Activated CD8-positive, alpha-beta memory T cell treated with anti-CD3 and anti-CD28 coated beads, Interleukin-2, amount 50 U/mL, for 1 hour (primary cell): ENCODE results near the gene RIPPLY1.
"Not testable (repeated sequence)": the region's sequence is repeated elsewhere in the genome, so short reads cannot be mapped to it uniquely, and the experiment has no call there.

Experiments
- DNase-seq: peaks from one replicate; pipeline ENCODE4 v3.0.0-alpha.2; 2020; ENCODE audit errors: extremely low read depth

The RIPPLY1 gene

DNA sequence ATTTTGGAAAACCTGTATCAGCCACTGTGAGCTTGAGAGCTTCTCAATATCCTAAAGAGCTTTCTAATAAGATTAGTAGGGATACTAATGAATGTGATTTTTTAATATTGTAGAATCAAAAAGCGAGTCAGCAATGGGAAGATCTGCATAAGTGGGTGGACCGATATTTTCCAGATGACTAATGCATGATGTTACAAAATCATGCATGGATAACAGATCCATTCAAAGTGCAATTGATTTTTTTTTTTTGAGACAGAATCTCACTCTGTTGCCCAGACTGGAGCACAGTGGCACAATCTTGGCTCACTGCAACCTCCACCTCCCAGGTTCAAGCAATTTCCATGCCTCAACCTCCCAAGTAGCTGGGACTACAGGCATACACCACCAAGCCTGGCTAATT lies 9.7 kb upstream of the RIPPLY1 start:
- no peak for DNase-seq

DNA sequence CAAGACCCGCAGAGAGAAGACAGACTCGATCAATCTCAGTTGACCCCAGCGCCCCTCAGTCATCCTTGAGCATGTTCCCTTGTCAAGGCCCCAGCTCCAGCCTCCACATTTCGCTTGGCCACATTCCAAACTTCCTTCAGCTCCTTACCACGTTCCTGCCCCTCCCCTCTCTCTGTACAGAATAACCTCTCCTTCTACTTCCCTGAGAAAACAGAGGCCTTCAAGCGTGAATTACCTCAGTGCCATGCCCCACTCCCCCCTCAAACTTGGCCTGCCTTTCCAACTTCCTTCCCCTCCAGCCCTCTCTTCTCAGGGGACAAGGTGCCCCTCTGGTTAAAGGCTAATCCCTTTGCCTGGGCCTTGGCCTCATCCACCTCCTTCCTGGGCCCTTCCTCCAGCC lies 3.2 kb upstream of the RIPPLY1 start:
- DNase-seq = no peak

DNA sequence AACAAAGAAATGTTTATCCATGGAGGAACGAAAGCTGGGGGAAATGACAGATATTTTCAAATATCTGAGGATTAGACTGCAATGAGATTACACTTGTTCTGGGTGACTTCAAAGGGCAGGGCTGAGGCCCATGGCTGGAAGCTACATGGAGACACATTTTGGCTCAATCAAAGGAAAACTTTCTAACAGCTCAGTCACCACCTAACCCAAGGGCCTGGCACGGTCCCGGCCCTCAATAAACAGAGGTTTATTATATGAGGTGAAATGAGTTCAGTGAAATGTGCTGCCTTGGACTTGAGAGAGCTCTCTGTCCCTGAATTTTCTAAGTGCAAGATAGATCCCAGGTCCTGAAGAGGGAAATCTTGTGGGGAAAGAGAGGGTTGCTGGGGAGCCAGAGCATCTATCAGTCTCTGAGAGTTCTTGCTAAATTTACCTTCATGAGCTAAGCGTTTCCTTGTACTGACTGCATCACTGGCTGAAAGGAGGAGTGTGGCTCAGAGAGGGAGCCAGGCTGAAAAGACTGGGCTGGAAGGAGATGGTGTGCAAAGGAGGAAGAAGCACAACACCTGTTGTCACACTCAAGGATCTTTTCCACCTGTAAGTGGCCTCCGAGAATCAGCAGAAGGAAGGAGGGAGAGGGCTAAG lies 2.0 kb upstream of the RIPPLY1 start:
- no peak for DNase-seq

DNA sequence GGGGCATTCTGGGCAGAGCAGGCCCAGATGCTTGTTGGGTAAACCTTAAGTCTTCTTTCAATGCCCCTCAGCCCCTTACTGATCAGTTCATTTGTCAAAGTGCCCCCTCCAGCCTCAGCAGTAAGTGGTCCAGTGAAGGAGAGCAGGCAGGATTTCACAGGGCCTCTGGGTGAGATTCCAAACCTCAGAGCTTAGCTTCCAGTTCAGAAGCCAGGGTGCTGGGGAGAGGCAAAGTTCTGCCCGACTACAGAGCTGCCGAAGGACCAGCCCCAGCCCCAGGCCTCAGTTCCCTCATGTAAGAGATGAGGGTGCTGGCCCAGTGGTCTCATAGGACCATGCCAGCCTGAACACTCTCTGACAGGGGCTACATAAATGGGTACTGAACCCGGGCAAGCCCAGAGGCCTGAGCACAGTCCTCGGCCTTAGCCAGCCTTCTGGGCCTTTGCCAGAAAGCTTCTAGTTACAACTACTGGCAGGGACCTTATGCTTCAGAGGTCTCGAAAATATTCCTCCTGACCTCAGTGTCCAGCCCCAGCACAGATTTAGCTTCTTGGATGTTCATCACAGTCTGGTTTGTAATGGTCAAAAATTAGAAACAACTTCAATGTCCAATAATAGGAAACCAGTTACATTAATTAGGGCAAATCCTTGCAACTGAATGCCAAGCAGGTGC lies 851 bp upstream of the RIPPLY1 start:
- DNase-seq = no peak

DNA sequence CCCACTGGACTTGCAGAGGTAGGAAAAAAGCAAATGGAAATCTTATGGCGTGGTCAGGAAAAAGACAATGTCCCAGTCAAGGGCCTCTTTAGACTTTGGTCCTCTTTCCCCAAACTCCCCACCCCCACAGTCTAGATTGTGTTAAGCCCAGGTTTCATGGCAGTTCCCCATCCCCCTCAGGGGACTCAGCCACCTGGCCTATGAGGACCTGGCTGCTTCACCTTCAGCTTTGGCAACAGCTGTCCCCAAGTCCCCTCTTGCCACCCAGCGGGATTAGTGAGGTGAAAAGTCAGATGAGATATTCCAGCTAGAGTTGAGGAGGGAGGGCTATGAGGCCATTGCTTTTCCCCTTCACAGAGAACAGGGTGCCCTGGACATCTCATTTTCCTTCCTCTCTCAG lies 457 bp downstream of the RIPPLY1 start:
- no peak for DNase-seq

DNA sequence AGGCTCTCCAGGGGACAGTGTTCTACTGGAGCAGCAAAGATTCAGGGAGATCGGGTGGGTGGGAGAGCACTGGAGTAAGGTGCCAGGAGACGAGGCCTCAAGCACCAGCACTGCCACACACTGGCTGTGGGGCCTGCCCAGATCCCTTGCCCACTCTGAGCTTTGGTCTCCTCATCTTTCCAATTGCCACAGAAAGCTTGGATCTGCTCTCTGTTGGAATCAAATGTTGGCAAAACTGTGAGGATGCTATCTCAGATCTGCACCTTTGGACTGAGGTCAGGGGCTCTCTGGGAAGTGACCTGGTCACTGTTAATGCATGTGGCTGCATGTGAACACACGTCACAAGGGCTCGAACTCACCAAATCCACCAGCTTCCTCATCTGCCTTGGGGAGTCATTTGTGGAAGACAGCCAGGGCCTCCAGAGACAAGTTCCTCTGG lies 1.3 kb downstream of the RIPPLY1 start:
- DNase-seq = no peak

DNA sequence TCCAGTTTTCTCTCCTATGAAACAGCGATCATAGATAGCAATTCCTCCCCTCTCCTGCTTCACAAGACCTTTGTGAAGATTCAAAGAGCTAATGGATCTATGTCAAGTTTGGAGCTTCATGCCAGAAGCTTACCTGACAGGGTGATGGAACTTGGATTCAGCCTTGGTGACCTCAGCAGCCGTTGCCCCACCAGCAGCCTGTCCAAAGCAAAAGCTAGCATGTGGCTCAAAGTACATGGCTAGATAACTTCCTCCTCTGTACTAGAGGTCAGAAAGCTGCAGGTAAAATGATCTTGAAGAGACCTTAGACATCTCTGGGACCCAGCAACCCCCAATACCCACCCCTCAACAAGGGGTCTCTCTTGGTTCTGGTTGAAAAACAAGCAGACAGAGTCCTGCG lies 1.8 kb downstream of the RIPPLY1 start:
- no peak for DNase-seq

DNA sequence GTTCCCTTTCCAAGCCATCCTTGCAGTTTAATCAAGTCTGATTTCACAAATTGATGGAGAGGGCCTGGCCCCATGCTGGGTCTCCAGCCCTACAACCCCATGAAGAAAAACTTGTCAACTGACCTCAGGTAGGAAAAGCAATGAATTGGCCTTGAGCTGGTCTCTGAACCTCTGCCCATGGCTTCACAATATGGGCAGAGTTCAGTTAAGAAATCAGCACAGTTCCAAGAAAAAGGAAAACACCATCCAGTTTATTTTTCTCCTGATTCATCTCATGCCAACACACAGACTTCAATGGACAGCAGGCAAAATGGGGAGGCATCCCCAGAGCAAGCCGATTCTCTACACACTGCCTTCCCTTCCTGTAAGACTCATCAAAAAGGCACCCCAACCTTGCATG lies 3.3 kb downstream of the RIPPLY1 start:
- no peak for DNase-seq

DNA sequence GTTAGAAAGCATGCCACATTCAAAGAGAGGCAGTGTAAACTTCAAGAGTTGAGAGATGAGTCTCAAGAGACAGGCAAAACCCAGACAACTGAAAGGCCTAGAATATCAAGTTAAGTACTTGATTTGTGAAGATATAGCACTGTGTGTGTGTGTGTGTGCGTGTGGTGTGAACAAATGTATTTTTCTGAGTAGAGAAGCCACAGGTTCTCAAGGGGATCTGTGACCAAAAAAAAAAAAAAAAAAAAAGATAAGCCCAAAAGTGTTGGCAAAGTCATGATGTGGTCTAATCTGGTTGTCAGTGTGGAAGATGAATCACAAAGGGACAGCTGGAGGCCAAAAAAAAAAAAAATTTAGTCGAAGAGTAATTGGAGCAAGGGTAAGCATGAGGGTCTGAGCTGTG lies 3.9 kb downstream of the RIPPLY1 start:
- no peak for DNase-seq

DNA sequence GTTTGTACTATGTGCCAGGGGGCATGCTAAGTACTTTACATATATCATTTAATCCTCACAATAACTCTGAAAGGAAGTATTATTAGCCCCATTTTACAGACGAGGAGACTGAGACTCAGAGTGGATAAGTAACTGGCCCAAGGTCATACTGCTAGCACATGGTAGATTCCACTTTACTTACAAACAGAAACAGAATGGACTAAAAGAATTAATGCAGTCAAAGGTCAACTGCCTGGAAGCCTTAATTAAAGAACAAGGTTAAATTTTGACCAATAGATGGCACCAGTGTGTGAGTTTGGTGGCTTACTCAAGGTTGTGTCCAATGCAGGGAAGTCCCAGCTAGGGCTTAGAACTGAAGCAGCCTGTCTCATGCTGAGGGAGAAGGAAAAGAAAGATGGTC lies 4.7 kb downstream of the RIPPLY1 start:
- no peak for DNase-seq

DNA sequence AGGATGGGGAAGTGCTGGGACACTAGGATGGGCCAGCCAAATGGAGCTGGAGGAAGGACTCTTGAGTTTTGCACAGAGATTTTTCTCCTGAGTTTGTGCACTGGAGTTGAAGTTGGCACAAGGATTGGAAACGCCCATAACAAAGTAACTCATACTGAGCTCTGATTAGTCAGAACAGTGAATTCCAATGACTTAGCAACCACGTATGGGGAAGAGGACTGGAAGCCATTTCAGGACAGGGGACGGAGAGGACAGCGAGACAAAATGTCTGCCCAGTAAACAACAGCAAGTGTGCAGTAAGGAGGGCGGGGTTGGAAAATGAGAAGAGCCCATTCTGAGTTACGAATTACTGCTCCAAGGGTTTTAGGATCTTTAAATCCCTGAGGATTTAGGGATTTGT lies 5.9 kb downstream of the RIPPLY1 start:
- no peak for DNase-seq

DNA sequence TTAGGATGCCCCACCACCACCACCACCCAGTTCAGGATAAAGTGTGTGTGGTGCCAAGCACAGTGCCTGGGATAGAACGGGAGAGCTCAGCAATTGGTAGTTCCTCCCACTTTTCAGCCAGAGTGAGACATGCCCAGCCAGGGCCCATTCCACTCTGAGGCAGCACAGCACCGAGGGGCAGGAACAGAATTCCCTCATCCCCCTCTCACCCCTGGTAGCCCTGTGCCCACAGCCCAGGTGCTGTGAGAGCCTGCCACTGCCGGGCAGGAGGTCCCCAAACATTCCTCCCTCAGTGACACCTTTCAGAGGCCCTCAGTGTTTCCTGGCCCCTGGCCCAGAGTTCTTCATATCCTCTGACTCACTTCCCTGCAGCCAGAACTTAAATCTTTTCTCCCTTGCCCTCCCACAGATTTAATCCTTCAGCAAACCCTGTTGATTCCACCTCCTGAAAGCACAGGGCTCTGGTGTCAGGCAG lies 8.1 kb downstream of the RIPPLY1 start:
- DNase-seq = no peak

DNA sequence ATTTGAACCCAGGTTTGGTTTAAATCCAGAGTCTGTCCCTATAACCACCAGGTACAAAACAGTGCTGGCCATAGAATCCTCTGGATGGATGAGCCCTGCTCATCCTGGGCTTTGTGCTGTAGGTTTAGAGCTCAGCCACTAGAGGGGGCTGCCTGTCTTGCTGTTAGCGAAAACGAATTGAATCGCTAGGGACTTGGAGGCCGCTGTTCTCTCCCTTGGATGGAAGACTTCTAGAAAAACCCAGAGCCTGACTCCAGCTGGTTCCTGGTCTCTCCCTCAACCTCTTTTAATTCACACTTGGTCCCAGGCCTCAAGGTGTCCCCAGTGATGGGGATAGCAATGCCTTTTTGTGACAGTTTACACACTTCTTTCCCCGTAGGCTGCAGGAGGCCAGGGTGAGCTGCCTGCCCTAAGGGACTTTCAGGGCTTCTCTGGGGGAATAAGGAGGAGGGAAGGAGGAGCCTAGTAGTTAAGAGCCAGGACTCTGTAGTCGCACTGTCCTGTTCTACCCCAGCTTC lies 8.7 kb downstream of the RIPPLY1 start:
- DNase-seq = peak; percentile 14

DNA sequence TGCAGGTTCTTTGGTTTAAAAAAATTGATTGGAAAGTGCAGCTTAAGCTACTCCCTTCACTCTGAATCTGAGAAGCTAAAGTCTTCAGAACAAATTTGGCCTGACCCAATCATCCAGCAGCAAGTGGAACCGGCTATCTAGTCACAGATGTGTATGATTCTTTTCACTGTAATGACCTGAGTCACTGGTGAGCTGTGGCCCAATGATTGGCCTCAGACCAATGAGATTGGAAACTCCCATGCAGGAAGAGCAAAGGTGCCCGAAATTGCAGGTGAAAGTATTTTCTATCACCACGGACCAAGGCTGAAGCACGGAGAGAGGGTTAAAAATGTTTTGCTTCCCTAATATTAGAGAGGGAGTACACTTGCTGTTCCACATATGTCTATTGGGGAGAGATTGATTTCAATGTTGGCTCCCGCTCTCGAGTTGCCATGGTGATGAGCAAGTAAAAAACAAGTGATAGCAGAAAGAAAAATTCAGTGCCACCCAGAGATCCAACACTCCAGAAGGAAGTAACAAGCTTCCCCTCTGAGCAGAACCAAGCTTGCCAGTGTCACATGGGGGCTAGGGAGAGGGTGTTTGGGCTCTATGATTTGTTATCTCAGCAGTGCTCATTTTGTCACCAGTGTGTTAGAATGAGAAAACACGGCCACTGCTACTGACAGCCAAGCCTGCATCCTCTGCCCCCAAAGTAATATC lies 11.2 kb downstream of the RIPPLY1 start:
- no peak for DNase-seq

DNA sequence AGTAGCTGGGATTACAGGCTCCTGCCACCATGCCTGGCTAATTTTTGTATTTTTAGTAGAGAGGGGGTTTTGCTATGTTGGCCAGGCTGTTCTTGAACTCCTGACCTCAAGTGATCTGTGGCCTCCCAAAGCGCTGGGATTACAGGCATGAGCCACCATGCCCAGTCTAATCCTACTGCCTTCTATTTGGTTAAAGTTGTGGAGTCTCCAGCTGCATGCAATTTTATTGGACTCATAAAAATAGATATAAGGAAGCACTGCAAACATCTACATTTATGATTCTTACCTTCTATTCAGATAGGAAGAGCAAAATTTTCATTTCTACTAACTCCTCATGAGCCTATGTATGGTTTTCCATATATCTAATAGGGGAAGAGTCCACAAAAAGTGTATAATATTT lies 13.7 kb downstream of the RIPPLY1 start:
- DNase-seq = no peak

DNA sequence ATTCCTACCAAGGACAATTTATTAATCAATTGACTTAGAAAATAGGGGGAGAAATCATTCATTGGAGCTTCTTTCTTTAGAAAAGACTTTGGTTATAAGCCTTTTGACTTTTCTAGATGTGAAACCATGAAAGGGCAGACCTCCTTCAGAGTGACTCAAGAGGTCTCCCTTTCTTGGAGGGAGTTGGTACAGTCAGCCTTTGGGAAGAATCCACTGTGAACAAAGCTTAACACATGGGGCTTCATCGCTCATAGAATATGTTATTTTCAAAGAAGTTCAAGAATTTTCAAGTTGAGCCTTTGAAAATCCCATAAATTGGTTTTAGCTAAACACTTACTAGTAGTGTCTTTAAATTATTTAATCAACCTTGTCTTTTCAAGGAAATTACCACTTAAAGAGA lies 28.0 kb downstream of the RIPPLY1 start:
- no peak for DNase-seq

DNA sequence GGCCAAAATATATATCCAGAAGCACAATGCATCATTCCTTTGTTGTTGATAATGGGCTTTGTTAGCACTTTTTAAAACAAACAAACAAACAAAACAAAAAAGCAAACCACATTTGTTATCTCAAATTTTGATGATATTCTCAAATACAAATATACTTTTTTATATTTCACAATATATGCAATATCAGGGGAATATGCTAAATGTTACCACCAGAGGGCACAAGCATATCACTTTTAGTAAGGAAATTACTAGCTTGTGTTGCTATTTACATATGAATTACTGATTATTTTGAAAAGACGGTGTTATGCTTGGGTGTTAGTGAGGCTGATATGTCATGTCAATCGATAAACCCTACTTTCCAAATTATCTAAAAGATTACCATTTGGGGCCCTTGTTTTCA lies 29.1 kb downstream of the RIPPLY1 start:
- DNase-seq = no peak

DNA sequence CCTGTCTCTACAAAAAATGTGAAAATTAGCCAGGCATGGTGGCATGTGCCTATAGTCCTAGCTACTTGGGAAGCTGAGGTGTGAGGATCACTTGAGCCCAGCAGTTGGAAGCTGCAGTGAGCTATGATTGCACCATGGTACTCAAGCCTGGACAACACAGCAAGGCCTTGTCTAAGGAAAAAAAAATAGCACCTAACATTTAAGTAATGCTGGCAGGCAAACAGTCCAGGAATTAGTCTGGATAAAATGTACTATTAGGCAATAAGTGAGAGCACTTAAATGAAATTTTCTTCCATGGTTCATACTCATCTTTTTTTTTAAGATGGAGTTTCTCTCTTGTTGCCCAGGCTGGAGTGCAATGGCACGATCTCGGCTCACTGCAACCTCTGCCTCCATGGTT lies 30.3 kb downstream of the RIPPLY1 start:
- not testable (repeated sequence) for DNase-seq

DNA sequence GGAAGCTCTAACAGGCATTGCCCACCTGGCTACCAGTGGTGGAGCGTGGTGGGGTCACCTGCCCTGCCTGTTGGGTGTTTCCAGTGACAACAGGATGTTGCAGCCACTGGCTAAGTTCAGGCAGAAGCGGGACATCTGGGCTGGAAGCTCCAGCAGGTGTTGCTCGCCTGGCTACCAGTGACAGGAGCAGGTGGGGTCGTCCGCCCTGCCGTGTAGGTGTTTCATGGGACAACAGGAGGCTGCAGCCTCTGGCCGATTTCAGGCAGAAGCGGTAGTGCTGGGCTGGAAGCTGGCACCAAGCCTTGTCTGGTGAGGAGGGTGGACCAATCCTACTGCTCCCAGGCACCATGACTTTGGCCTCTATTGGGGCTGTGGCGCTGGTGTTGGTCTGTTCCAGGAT lies 39.4 kb downstream of the RIPPLY1 start:
- no peak for DNase-seq

DNA sequence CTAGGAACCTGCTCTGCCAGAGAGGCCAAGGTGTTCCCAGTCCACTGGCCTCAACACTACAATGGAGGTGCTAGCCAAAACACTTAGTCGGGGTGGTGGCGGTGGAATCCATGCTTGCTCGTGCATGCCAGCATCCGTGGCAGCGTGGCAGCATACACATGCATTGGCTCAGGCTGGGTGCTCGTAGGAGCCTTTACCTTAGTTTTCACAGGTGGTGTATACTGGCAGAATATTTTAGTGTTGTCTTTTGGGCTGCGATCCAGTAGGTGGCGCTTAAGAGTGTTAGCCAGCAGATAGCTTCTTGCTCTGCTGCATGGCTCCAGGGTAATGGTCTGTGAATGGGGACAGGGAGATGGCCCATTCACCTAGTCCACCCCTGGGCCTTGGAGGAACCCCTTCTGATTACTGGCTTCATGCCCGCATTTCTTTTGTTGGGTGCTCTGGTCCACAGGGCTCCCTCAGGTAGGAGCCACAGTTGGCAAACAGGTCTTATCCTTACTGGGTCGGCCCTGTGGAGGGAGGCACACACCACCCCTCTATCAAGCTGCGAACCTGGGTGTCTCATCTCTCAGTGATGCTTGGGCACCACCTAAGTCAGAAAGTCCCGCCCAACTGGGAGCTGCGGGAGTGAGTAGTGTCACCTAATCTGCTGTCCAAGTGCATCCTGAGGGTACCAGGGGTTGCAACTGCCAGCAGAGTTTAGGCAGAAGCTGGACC lies 40.0 kb downstream of the RIPPLY1 start:
- DNase-seq = no peak
